DLD1 (cell line): ENCODE results near the gene ARL8B.
"Not testable (repeated sequence)": the region's sequence is repeated elsewhere in the genome, so short reads cannot be mapped to it uniquely, and the experiment has no call there.

Source experiments
- in situ Hi-C: cut with HindIII; loops from 2 replicates; pipeline ENCODE4 v1.10.0; 2017; ENCODE audit warnings: low sequenced_read_pairs

The ARL8B gene

GRCh38 chr3:5122030-5122740 lies at the start of gene ARL8B:
ARL8B (plus strand) TSS chr3:5122292; CDS start chr3:5122466, 174 bp downstream.
- in situ Hi-C loops: no loop called here

GRCh38 chr3:5073374-5074085 lies 48.6 kb upstream of the ARL8B start:
- in situ Hi-C loops: loop anchor here (10.0 kb wide), 1 partner anchor 339 kb away; no protein-coding TSS in a partner anchor

GRCh38 chr3:5078151-5078550 lies 43.9 kb upstream of the ARL8B start:
- in situ Hi-C loops: loop anchor here (10.0 kb wide), 1 partner anchor 343 kb away; no protein-coding TSS in a partner anchor

DNA sequence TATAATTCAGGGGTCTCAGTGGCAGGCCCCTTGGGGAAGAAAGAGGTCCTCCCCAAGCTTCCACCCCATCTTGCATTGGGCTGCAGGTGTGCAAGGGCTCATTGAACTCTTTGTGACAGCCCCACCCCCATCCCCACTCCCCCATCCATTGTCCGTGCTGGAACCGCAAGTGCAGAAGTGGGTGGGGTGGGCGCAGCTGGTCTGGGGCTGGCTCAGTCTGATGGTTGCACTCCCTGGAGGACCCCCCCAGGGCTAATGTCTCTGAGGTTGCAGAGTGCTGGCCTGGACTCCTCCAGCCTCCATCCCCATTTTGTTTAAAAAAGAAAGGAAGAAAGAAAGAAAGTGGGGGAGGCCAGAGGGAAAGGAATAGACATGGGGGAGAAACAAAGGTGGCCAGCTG lies 42.3 kb upstream of the ARL8B start:
- in situ Hi-C loops: loop anchor here (10.0 kb wide), 1 partner anchor 345 kb away; no protein-coding TSS in a partner anchor

DNA sequence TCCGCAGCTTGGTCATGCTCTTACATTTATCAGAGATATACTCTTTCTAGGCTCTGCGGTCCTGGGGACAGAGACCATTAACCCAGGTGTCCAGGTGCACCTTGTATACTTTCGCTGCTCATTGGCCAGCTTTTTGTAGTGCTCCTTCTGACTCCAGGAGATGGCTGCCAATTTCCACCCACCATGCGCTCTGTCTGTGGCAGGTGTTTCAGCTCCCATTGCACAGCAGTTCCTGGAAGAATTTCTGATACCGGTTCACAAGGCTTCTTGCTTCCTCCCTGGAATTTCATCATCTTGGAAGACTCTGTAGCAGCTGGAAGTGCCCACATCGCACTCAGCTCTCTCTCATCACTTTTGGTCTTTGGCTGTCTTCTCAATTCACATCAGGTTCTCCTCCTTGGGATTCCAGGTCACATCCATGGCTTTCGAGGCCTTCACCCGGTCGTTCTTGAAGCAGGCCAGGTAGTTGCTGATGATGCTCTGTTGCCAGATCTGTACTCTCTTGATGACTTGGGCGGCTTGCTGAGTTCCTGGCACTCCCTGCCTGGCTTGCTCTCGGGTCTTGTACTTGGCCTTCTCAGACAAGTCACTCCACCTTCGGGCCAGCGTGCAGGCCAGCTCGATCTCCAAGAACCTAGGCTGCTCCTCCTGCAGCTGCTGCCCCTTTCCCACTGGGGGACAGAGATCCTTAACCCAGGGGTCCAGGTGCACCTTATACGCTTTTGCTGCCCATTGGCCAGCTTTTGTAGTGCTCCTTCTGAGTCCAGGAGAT lies 41.1 kb upstream of the ARL8B start:
- in situ Hi-C loops: no loop called here

DNA sequence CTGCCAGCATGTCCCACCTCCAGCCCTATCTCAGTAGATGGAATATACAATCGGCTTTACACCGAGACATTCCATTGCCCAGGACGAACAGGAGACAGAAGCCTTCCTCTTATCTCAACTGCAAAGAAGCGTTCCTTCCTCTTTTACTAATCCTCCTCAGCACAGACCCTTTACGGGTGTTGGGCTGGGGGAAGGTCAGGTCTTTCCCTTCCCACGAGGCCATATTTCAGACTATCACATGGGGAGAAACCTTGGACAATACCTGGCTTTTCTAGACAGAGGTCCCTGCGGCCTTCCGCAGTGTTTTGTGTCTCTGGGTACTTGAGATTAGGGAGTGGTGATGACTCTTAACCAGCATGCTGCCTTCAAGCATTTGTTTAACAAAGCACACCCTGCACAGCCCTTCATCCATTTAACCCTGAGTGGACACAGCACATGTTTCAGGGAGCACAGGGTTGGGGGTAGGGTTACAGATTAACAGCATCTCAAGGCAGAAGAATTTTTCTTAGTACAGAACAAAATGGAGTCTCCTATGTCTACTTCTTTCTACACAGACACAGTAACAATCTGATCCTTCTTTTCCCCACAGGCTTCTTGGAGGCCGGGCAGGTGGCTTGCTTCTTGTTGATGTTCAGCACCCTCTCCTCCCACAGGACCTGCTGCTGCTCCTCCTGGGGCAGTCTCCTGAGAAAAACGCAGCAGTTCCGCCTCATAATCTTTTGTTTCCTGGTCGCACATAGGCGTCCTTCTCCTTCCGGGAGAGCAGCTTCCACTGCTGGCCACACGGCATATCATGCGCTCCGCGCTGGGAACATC lies 39.9 kb upstream of the ARL8B start:
- in situ Hi-C loops: not testable (repeated sequence)

- in situ Hi-C loops: no loop called here
These were observed 39.3 kb upstream of the ARL8B start for GRCh38 chr3:5082789-5083115.

GRCh38 chr3:5084224-5084623 lies 37.9 kb upstream of the ARL8B start:
- in situ Hi-C loops: no loop called here

DNA sequence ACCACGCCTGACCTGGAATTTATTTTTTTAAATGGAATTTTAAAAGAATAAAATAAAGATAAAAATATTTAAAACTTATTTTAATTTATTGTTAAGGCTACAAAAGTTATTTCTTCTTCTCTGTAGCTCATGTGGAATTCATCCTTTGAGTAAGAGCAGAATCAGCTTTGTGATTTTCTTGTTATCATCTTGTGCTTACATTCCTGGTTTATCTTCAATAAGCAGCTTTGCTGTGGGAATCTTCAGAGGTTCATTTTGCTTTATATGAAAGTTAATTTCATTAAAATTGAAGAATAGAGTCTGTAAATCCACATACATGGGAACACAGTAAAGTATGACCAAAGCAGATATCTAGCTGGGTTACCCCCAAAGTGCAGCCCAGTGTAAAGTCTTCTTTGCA lies 35.4 kb upstream of the ARL8B start:
- in situ Hi-C loops: no loop called here

- in situ Hi-C loops: no loop called here
These were observed 34.9 kb upstream of the ARL8B start for GRCh38 chr3:5087209-5087608.

GRCh38 chr3:5090197-5090596 lies 31.9 kb upstream of the ARL8B start:
- in situ Hi-C loops: no loop called here

- in situ Hi-C loops: no loop called here
These were observed 30.1 kb upstream of the ARL8B start for GRCh38 chr3:5092018-5092417.

GRCh38 chr3:5093731-5094130 lies 28.4 kb upstream of the ARL8B start:
- in situ Hi-C loops: no loop called here

- in situ Hi-C loops: no loop called here
These were observed 26.2 kb upstream of the ARL8B start for GRCh38 chr3:5095886-5096285.

DNA sequence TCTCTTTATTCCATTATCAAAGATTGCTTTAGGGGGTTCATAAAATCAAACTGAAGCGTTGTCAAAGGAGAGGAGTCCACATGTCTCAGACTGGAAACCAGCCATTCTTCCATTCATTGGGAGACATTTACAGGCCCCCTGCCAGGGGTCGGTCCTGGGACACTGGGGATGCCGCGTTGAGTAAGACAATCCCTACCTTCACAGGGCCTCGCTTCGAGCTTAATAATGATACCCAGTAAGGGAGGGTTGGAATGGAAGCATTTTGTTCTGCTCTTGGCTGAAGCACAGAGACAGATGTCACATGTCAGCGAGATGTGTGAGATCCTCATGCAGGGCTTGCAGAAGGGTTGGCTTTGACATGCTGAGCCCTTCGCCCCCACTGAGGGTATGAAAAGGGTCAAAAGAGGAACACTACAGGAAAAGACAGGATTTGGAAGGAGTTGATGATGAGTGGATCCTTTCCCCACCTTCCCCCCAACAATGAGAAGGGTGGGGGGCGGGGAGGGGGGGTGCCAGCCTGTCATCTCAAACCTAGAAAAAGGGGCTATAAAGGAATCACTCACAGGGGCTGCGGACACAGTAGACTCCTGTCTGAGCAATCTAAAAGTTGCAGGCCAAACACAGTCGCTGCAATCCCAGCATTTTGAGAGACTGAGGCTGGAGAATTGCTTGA lies 25.6 kb upstream of the ARL8B start:
- in situ Hi-C loops: no loop called here

DNA sequence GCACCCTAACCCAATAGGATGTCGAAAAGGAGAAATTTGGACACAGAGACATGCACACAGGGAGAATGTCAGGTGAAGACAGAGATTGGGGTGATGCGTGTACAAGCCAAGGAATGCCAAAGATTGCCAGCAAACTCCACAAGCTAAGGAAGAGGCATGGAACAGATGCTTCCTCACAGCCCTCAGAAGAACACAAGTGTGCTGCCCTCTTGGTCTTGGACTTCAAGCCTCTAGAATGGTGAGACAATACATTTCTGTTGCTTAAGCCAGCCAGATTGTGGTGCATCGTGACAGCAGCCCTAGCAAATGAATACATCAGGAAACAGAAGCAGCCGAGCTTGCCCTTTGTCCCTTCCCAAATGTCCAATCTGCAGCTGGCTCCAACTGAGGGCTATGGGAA lies 23.7 kb upstream of the ARL8B start:
- in situ Hi-C loops: no loop called here

DNA sequence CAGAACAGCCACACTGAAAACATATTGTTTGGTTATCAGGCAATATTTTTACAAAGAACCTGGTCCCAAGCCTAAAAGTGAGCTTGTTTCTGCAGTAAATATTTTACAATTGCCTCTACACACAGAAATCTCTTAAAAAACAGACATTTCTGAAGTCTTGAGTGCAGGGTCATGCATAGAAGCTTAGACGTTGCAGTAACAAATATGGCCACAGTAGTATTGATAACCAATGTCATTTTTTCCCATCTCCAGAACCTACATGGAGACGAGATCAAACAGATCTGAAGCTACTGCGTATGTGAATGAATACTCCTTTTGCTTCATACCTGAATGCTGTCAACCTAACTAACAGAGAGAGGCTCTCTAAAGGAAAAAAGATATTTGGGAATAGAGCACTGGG lies 19.6 kb upstream of the ARL8B start:
- in situ Hi-C loops: no loop called here

DNA sequence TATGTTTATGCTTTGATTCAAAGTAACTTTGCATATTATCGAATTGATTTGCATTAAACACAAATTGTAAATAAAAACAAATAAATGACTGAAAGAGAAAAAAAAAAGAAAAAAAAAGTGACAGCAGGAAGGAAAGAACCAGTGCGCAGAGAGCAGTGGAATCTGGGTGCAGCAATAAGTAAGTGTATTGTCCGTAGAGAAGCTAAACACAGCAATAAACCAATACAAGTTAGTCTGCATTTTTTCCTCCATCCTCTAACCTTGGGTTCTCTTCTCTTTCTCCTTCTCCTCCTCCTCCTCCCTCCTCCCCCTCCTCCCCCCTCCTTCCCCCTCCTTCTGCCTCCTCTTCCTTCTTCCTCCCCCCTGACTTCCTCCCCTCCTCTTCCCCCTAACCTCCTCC lies 18.3 kb upstream of the ARL8B start:
- in situ Hi-C loops: no loop called here

- in situ Hi-C loops: no loop called here
These were observed 17.0 kb upstream of the ARL8B start for GRCh38 chr3:5105050-5105449.

GRCh38 chr3:5106371-5106770 lies 15.7 kb upstream of the ARL8B start:
- in situ Hi-C loops: not testable (repeated sequence)
